NT2/D1 (cell line): ENCODE results near the gene GREB1.

Experiments used
- YY1 ChIP-seq: IDR thresholded peaks from 2 replicates; pipeline ENCODE4 v1.6.1; 2011; ENCODE audit not compliant: insufficient read length, insufficient read depth
- ZNF274 ChIP-seq: IDR thresholded peaks from 2 replicates; pipeline ENCODE4 v1.6.1; 2011; ENCODE audit warnings: mild to moderate bottlenecking, low read depth, low read length

GRCh38 chr2:11535899-11536344 lies 2.1 kb downstream of the GREB1 start:
- TF ChIP-seq ZNF274 (no peak), YY1 (no peak)
